Neuronal stem cell (in vitro differentiated cells): ENCODE measurements around the gene ACAD8.
"Not testable (repeated sequence)": the region's sequence is repeated elsewhere in the genome, so short reads cannot be mapped to it uniquely, and the experiment has no call there.

ENCODE experiments used
- DNase-seq: peaks from one replicate; pipeline ENCODE4 v3.0.0-alpha.2; 2013; ENCODE audit warnings: low spot score
- H2AFZ ChIP-seq: one replicate; pipeline ENCODE4 v1.6.1; 2013; ENCODE audit warnings: mild to moderate bottlenecking, low read length, inconsistent platforms
- H2AK5ac ChIP-seq: 2 replicates; pipeline ENCODE4 v1.6.1; 2013; ENCODE audit warnings: low read depth, mild to moderate bottlenecking, inconsistent platforms, low read length, moderate library complexity, mixed read lengths
- H2BK120ac ChIP-seq: 2 replicates; pipeline ENCODE4 v1.6.1; 2013; ENCODE audit warnings: low read depth, mild to moderate bottlenecking, inconsistent platforms, low read length, moderate library complexity, mixed read lengths
- H2BK12ac ChIP-seq: one replicate; pipeline ENCODE4 v1.6.1; 2013; ENCODE audit warnings: low read length, inconsistent platforms
- H2BK15ac ChIP-seq: 2 replicates; pipeline ENCODE4 v1.6.1; 2013; ENCODE audit warnings: mild to moderate bottlenecking, low read length, inconsistent platforms, mixed read lengths
- H2BK5ac ChIP-seq: one replicate; pipeline ENCODE4 v1.6.1; 2013; ENCODE audit warnings: inconsistent platforms, mild to moderate bottlenecking, low read length, moderate library complexity
- H3K14ac ChIP-seq: one replicate; pipeline ENCODE4 v1.6.1; 2013; ENCODE audit warnings: low read length, inconsistent platforms
- H3K18ac ChIP-seq: 2 replicates; pipeline ENCODE4 v1.6.1; 2013; ENCODE audit warnings: low read length, inconsistent platforms
- H3K23ac ChIP-seq: 2 replicates; pipeline ENCODE4 v1.6.1; 2013; ENCODE audit warnings: low read depth, mild to moderate bottlenecking, mixed read lengths, low read length, inconsistent platforms; ENCODE audit not compliant: poor library complexity
- H3K27ac ChIP-seq: replicated peaks from 3 replicates; pipeline ENCODE4 v1.5.1; 2013; ENCODE audit warnings: low read length, inconsistent platforms
- H3K27me3 ChIP-seq, 3 experiments: 2 replicates each; pipeline ENCODE4 v1.6.1; 2013; ENCODE audit warnings: low read length in 3 of 3, mild to moderate bottlenecking in 2 of 3, inconsistent platforms in 1 of 3, low read depth in 1 of 3, mixed read lengths in 1 of 3, moderate library complexity in 1 of 3; ENCODE audit not compliant: control insufficient read depth in 3 of 3, insufficient read depth in 3 of 3
- H3K36me3 ChIP-seq, 2 donors: replicated peaks in 1 of 2; 2 replicates each; pipeline ENCODE4 v1.6.1; 2013; ENCODE audit warnings: low read length in 2 of 2; ENCODE audit not compliant: control insufficient read depth in 2 of 2, insufficient read depth in 2 of 2
- H3K4ac ChIP-seq: 2 replicates; pipeline ENCODE4 v1.6.1; 2013; ENCODE audit warnings: inconsistent platforms, mild to moderate bottlenecking, low read length, moderate library complexity
- H3K4me1 ChIP-seq, 2 donors: 1 replicate in 1 of 2; 2 replicates in 1 of 2; pipeline ENCODE4 v1.6.1; 2013; ENCODE audit warnings: low read length in 2 of 2, low read depth in 1 of 2; ENCODE audit not compliant: control insufficient read depth in 2 of 2, insufficient read depth in 1 of 2
- H3K4me2 ChIP-seq: one replicate; pipeline ENCODE4 v1.6.1; 2013; ENCODE audit warnings: mild to moderate bottlenecking, low read length, inconsistent platforms; ENCODE audit not compliant: insufficient read depth, poor library complexity, severe bottlenecking
- H3K4me3 ChIP-seq, 2 donors: 2 replicates each; pipeline ENCODE4 v1.5.1; 2013; ENCODE audit warnings: low read length in 2 of 2, mild to moderate bottlenecking in 2 of 2, inconsistent platforms in 1 of 2, moderate library complexity in 1 of 2
- H3K79me1 ChIP-seq: one replicate; pipeline ENCODE4 v1.6.1; 2013; ENCODE audit warnings: low read depth, mild to moderate bottlenecking, inconsistent platforms, low read length, moderate library complexity
- H3K9ac ChIP-seq: one replicate; pipeline ENCODE4 v1.6.1; 2013; ENCODE audit warnings: mild to moderate bottlenecking, low read depth, low read length, inconsistent platforms; ENCODE audit not compliant: poor library complexity
- H3K9me3 ChIP-seq, 2 donors: replicated peaks in 1 of 2; 2 replicates each; pipeline versions ENCODE3 to v1.6.1; 2013; ENCODE audit warnings: low read length in 2 of 2, mild to moderate bottlenecking in 2 of 2, inconsistent platforms in 1 of 2, low read depth in 1 of 2, mixed read lengths in 1 of 2, moderate library complexity in 1 of 2; ENCODE audit not compliant: control insufficient read depth in 2 of 2, insufficient read depth in 1 of 2
- H4K8ac ChIP-seq: one replicate; pipeline ENCODE4 v1.6.1; 2013; ENCODE audit warnings: low read depth, mild to moderate bottlenecking, inconsistent platforms, low read length, moderate library complexity
- H4K91ac ChIP-seq: one replicate; pipeline ENCODE4 v1.6.1; 2013; ENCODE audit warnings: low read length, low read depth, mild to moderate bottlenecking, inconsistent platforms; ENCODE audit not compliant: poor library complexity
- WGBS, 2 donors: extraction: QIAGEN DNeasy Blood & Tissue Kit; methylation state at CpG; one replicate each; pipeline ENCODE4 v1.1.7; 2013; ENCODE audit warnings: missing lambda C conversion rate in 2 of 2, mixed read lengths in 1 of 2; ENCODE audit not compliant: insufficient read length in 2 of 2, insufficient replicate concordance in 1 of 2; ENCODE audit errors: extremely low coverage in 2 of 2; 5-methylcytosine and 5-hydroxymethylcytosine counted together

Gene ACAD8

GRCh38 chr11:134278356-134278755, 25.0 kb downstream of the ACAD8 start:
- Histone ChIP-seq H3K27me3 (peaks cover 22 to 85% (median 45%) of the 10 kb centered on the region in 3 experiments), H3K4ac (no peak overlapping the region), H4K91ac (no peak overlapping the region), H2AFZ (no peak overlapping the region), H3K4me3 (no peak overlapping the region), H2BK15ac (no peak overlapping the region), H3K36me3 (no peaks in the 10 kb centered on the region), H3K4me2 (no peak overlapping the region), H3K23ac (no peak overlapping the region), H4K8ac (no peak overlapping the region), H2BK120ac (no peak overlapping the region), H3K9me3 (peaks cover 2 to 15% of the 10 kb centered on the region in 2 donors), H3K18ac (no peak overlapping the region), H2BK5ac (no peak overlapping the region), H3K79me1 (no peaks in the 10 kb centered on the region), H3K14ac (no peak overlapping the region), H2AK5ac (no peak overlapping the region), H3K27ac (no peak overlapping the region), H2BK12ac (no peak overlapping the region), H3K4me1 (peaks cover 2 to 11% of the 10 kb centered on the region in 2 donors), H3K9ac (no peak overlapping the region)
- WGBS, 2 donors: no CpG with 5 or more reads among the region's 4 CpGs
- DNase-seq: no peak

GRCh38 chr11:134281635-134282034, 28.3 kb downstream of the ACAD8 start:
- not testable (repeated sequence) for H3K14ac ChIP-seq, H3K79me1 ChIP-seq, H2AFZ ChIP-seq, H2AK5ac ChIP-seq, H2BK5ac ChIP-seq, H3K23ac ChIP-seq, H2BK12ac ChIP-seq, H3K4me3 ChIP-seq, DNase-seq, H3K36me3 ChIP-seq, H4K8ac ChIP-seq, H3K4me1 ChIP-seq, H2BK120ac ChIP-seq, H3K9ac ChIP-seq, H3K4ac ChIP-seq, H3K27ac ChIP-seq, H4K91ac ChIP-seq, H3K18ac ChIP-seq, H3K4me2 ChIP-seq, H2BK15ac ChIP-seq
- Histone ChIP-seq H3K27me3 (peaks cover 12 to 62% (median 18%) of the 10 kb centered on the region in 3 experiments), H3K9me3 (peaks cover 2 to 15% of the 10 kb centered on the region in 2 donors)
- WGBS, 2 donors: no CpG with 5 or more reads among the region's 17 CpGs

DNA sequence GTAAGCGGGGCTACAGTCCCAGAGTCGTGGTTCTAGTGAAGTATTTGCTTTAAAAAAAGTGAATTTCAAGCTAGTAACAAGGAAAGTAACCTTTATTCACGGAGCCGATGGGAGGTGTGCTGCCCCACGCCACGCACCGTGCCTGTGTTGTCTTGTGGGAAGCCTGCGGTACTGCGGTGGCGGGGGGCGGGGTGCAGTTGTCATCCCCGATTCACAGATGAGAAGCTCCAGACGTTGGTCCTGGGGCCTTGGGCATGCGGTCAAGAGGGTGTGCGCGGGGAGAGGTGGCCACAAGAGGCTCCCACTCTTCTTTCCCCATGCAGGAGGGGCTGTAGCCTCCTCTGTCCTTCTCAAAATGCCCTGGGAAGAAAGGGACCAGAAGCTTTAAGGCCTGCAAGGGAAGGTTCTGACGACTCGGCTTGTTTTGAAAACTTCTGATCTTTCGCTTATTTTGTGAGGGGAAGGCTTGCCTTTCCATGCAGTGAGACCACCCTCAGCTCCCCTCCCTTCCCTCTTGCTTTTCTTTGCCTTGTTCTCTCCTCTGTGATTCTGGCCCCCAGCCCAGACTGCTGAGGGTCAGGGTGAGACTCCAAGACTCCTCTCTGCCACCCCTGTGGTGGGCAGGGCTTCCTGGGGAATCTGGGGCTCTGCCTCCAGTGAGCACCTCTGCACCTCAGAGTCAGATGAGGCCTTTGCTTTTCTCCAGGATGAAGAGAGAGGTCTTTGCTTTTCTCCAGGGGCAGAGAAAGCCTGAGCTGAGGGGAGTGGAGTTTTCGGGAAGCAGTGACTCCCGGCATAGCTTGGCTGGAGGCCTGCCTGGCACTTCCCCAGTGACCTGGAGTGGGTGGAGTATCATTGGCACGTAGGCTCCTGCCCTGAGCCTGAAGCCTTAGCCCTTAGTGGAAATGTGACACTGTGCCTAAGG, 29.0 kb downstream of the ACAD8 start:
- Histone ChIP-seq H2BK5ac (peak overlapping the region; percentile 66), H3K4me3 (no peak overlapping the region), H2BK12ac (peak overlapping the region; percentile 10), H2BK15ac (no peak overlapping the region), H3K23ac (peak overlapping the region; percentile 65), H3K4me1 (no peaks in the 10 kb centered on the region), H4K8ac (no peak overlapping the region), H3K18ac (no peak overlapping the region), H3K9ac (no peak overlapping the region), H3K14ac (no peak overlapping the region), H3K27ac (no peak overlapping the region), H2BK120ac (no peak overlapping the region), H3K36me3 (no peaks in the 10 kb centered on the region), H3K4me2 (no peak overlapping the region), H3K79me1 (no peaks in the 10 kb centered on the region), H3K27me3 (peaks cover 5 to 55% (median 10%) of the 10 kb centered on the region in 3 experiments), H2AFZ (no peak overlapping the region), H4K91ac (no peak overlapping the region), H3K4ac (no peak overlapping the region), H2AK5ac (no peak overlapping the region), H3K9me3 (peaks cover 2 to 14% of the 10 kb centered on the region in 2 donors)
- no CpG with 5 or more reads among the region's 22 CpGs for WGBS, 2 donors
- no peak for DNase-seq

GRCh38 chr11:134283461-134284230, 30.3 kb downstream of the ACAD8 start:
- H3K79me1 ChIP-seq: no peaks in the 10 kb centered on the region

More at GRCh38 chr11:134283461-134284230, 30.3 kb downstream of the ACAD8 start:
- DNase-seq: no peak
- no peak overlapping the region for H2AK5ac ChIP-seq
- H2BK15ac ChIP-seq: no peak overlapping the region
- H3K23ac ChIP-seq: no peak overlapping the region
- no peaks in the 10 kb centered on the region for H3K36me3 ChIP-seq
- no peak overlapping the region for H3K27ac ChIP-seq
- H3K4me3 ChIP-seq: no peak overlapping the region
- H3K18ac ChIP-seq: no peak overlapping the region
- peaks cover 0 to 2% of the 10 kb centered on the region in 2 donors for H3K9me3 ChIP-seq
- H3K4me1 ChIP-seq: no peaks in the 10 kb centered on the region
- no peak overlapping the region for H3K4me2 ChIP-seq
- H4K91ac ChIP-seq: no peak overlapping the region
- H4K8ac ChIP-seq: no peak overlapping the region
- H2AFZ ChIP-seq: no peak overlapping the region
- H2BK120ac ChIP-seq: no peak overlapping the region
- H2BK5ac ChIP-seq: no peak overlapping the region
- no peak overlapping the region for H3K14ac ChIP-seq
- H3K9ac ChIP-seq: no peak overlapping the region
- WGBS, 2 donors: no CpG with 5 or more reads among the region's 16 CpGs
- H2BK12ac ChIP-seq: no peak overlapping the region
- no peak overlapping the region for H3K4ac ChIP-seq
- H3K27me3 ChIP-seq: peaks cover 0 to 50% (median 0%) of the 10 kb centered on the region in 3 experiments
